ENCODE measurements around the gene ADM2.

The ADM2 gene

GRCh38 chr22:50463188-50463900, 18.0 kb upstream of the ADM2 start:
- peaks cover 83% of the 10 kb centered on the region for H3K36me3 ChIP-seq (ENCODE audit: insufficient read depth, low read depth, low read length)
- no peaks in the 10 kb centered on the region for H3K9me3 ChIP-seq (ENCODE audit: insufficient read depth, low read depth, low read length)
- no peaks in the 10 kb centered on the region for H3K27me3 ChIP-seq (ENCODE audit: insufficient read depth, low read length)
- no peak overlapping the region for H3K27ac ChIP-seq (ENCODE audit: low read length)
- H3K4me1 ChIP-seq (ENCODE audit: insufficient read depth, low read length), result no peaks in the 10 kb centered on the region
- no peak overlapping the region for H3K9ac ChIP-seq (ENCODE audit: low read depth, low read length)
- no peak overlapping the region for H3K4me3 ChIP-seq (ENCODE audit: low read length)

- H3K27me3 ChIP-seq (ENCODE audit: insufficient read depth, low read length), result no peaks in the 10 kb centered on the region
- no peak overlapping the region for H3K9ac ChIP-seq (ENCODE audit: low read depth, low read length)
- no peak overlapping the region for H3K4me3 ChIP-seq (ENCODE audit: low read length)
- H3K9me3 ChIP-seq (ENCODE audit: insufficient read depth, low read depth, low read length), result no peaks in the 10 kb centered on the region
- H3K4me1 ChIP-seq (ENCODE audit: insufficient read depth, low read length), result 0 out of 2 replicates have a peak, but pooled peaks cover 4% of the 10 kb centered on the region
- H3K27ac ChIP-seq (ENCODE audit: low read length), result no peak overlapping the region
- peaks cover 73% of the 10 kb centered on the region for H3K36me3 ChIP-seq (ENCODE audit: insufficient read depth, low read depth, low read length)
These were observed 16.9 kb upstream of the ADM2 start for GRCh38 chr22:50464451-50464850.

- no peak overlapping the region for H3K4me3 ChIP-seq (ENCODE audit: low read length)
- H3K4me1 ChIP-seq (ENCODE audit: insufficient read depth, low read length), result peaks cover 7% of the 10 kb centered on the region; the same call in 1 of the 2 replicates
- H3K36me3 ChIP-seq (ENCODE audit: insufficient read depth, low read depth, low read length), result peaks cover 67% of the 10 kb centered on the region
- H3K9me3 ChIP-seq (ENCODE audit: insufficient read depth, low read depth, low read length), result no peaks in the 10 kb centered on the region
- H3K27ac ChIP-seq (ENCODE audit: low read length), result no peak overlapping the region
- no peaks in the 10 kb centered on the region for H3K27me3 ChIP-seq (ENCODE audit: insufficient read depth, low read length)
- H3K9ac ChIP-seq (ENCODE audit: low read depth, low read length), result no peak overlapping the region
These were observed 16.0 kb upstream of the ADM2 start for GRCh38 chr22:50465066-50465930.

- no peak overlapping the region for H3K27ac ChIP-seq (ENCODE audit: low read length)
These were observed 14.0 kb upstream of the ADM2 start for GRCh38 chr22:50467341-50467740.

GRCh38 chr22:50467773-50468440, 13.4 kb upstream of the ADM2 start:
- Histone ChIP-seq H3K36me3 (ENCODE audit: insufficient read depth, low read depth, low read length) (peaks cover 43% of the 10 kb centered on the region), H3K27me3 (ENCODE audit: insufficient read depth, low read length) (no peaks in the 10 kb centered on the region), H3K9me3 (ENCODE audit: insufficient read depth, low read depth, low read length) (no peaks in the 10 kb centered on the region), H3K9ac (ENCODE audit: low read depth, low read length) (no peak overlapping the region), H3K4me3 (ENCODE audit: low read length) (no peak overlapping the region), H3K4me1 (ENCODE audit: insufficient read depth, low read length) (peaks cover 10% of the 10 kb centered on the region; the same call in 1 of the 2 replicates), H3K27ac (ENCODE audit: low read length) (no peak overlapping the region)

More at GRCh38 chr22:50467341-50467740, 14.0 kb upstream of the ADM2 start:
- no peaks in the 10 kb centered on the region for H3K9me3 ChIP-seq (ENCODE audit: insufficient read depth, low read depth, low read length)
- H3K36me3 ChIP-seq (ENCODE audit: insufficient read depth, low read depth, low read length), result peaks cover 48% of the 10 kb centered on the region
- H3K4me3 ChIP-seq (ENCODE audit: low read length), result no peak overlapping the region
- no peaks in the 10 kb centered on the region for H3K27me3 ChIP-seq (ENCODE audit: insufficient read depth, low read length)
- peaks cover 10% of the 10 kb centered on the region; the same call in 1 of the 2 replicates for H3K4me1 ChIP-seq (ENCODE audit: insufficient read depth, low read length)
- H3K9ac ChIP-seq (ENCODE audit: low read depth, low read length), result no peak overlapping the region

GRCh38 chr22:50468626-50469025, 12.7 kb upstream of the ADM2 start:
- Histone ChIP-seq H3K4me3 (ENCODE audit: low read length) (no peak overlapping the region), H3K36me3 (ENCODE audit: insufficient read depth, low read depth, low read length) (peaks cover 38% of the 10 kb centered on the region), H3K27me3 (ENCODE audit: insufficient read depth, low read length) (no peaks in the 10 kb centered on the region), H3K9me3 (ENCODE audit: insufficient read depth, low read depth, low read length) (no peaks in the 10 kb centered on the region), H3K4me1 (ENCODE audit: insufficient read depth, low read length) (peaks cover 15% of the 10 kb centered on the region; the same call in 1 of the 2 replicates), H3K27ac (ENCODE audit: low read length) (no peak overlapping the region), H3K9ac (ENCODE audit: low read depth, low read length) (no peak overlapping the region)

- Histone ChIP-seq H3K27me3 (ENCODE audit: insufficient read depth, low read length) (no peaks in the 10 kb centered on the region), H3K27ac (ENCODE audit: low read length) (no peak overlapping the region), H3K9ac (ENCODE audit: low read depth, low read length) (no peak overlapping the region), H3K36me3 (ENCODE audit: insufficient read depth, low read depth, low read length) (peaks cover 28% of the 10 kb centered on the region), H3K4me1 (ENCODE audit: insufficient read depth, low read length) (peaks cover 16% of the 10 kb centered on the region; the same call in 1 of the 2 replicates), H3K4me3 (ENCODE audit: low read length) (no peak overlapping the region), H3K9me3 (ENCODE audit: insufficient read depth, low read depth, low read length) (no peaks in the 10 kb centered on the region)
These were observed 11.7 kb upstream of the ADM2 start for GRCh38 chr22:50469377-50470305.

- H3K4me3 ChIP-seq (ENCODE audit: low read length), result no peak overlapping the region
- no peaks in the 10 kb centered on the region for H3K9me3 ChIP-seq (ENCODE audit: insufficient read depth, low read depth, low read length)
- H3K4me1 ChIP-seq (ENCODE audit: insufficient read depth, low read length), result peaks cover 18% of the 10 kb centered on the region; the same call in 1 of the 2 replicates
- no peak overlapping the region for H3K9ac ChIP-seq (ENCODE audit: low read depth, low read length)
- H3K36me3 ChIP-seq (ENCODE audit: insufficient read depth, low read depth, low read length), result peaks cover 20% of the 10 kb centered on the region
- H3K27me3 ChIP-seq (ENCODE audit: insufficient read depth, low read length), result no peaks in the 10 kb centered on the region
- no peak overlapping the region for H3K27ac ChIP-seq (ENCODE audit: low read length)
These were observed 10.9 kb upstream of the ADM2 start for GRCh38 chr22:50470491-50470890.

- no peak overlapping the region for H3K4me3 ChIP-seq (ENCODE audit: low read length)
- no peak overlapping the region for H3K9ac ChIP-seq (ENCODE audit: low read depth, low read length)
- no peaks in the 10 kb centered on the region for H3K27me3 ChIP-seq (ENCODE audit: insufficient read depth, low read length)
These were observed 10.0 kb upstream of the ADM2 start for GRCh38 chr22:50471197-50471847.

GRCh38 chr22:50471962-50472361, 9.4 kb upstream of the ADM2 start:
- Histone ChIP-seq H3K9me3 (ENCODE audit: insufficient read depth, low read depth, low read length) (no peaks in the 10 kb centered on the region), H3K27ac (ENCODE audit: low read length) (no peak overlapping the region), H3K4me3 (ENCODE audit: low read length) (no peak overlapping the region), H3K9ac (ENCODE audit: low read depth, low read length) (no peak overlapping the region), H3K27me3 (ENCODE audit: insufficient read depth, low read length) (no peaks in the 10 kb centered on the region), H3K36me3 (ENCODE audit: insufficient read depth, low read depth, low read length) (peaks cover 5% of the 10 kb centered on the region), H3K4me1 (ENCODE audit: insufficient read depth, low read length) (peaks cover 21% of the 10 kb centered on the region; the same call in 1 of the 2 replicates)

More at GRCh38 chr22:50471197-50471847, 10.0 kb upstream of the ADM2 start:
- peaks cover 21% of the 10 kb centered on the region; the same call in 1 of the 2 replicates for H3K4me1 ChIP-seq (ENCODE audit: insufficient read depth, low read length)
- H3K36me3 ChIP-seq (ENCODE audit: insufficient read depth, low read depth, low read length), result peaks cover 11% of the 10 kb centered on the region
- H3K9me3 ChIP-seq (ENCODE audit: insufficient read depth, low read depth, low read length), result no peaks in the 10 kb centered on the region
- no peak overlapping the region for H3K27ac ChIP-seq (ENCODE audit: low read length)

Data from iPS-20b (cell line).